Activated gamma-delta T cell treated with Interleukin-2 at 50 U/mL for 16 hours (primary cell): ENCODE measurements around the gene SLC10A6.
"Not testable (repeated sequence)": the region's sequence is repeated elsewhere in the genome, so short reads cannot be mapped to it uniquely, and the experiment has no call there.

Experiments used
- DNase-seq: peaks from one replicate; pipeline ENCODE4 v3.0.0-alpha.2; 2020

SLC10A6 gene

DNA sequence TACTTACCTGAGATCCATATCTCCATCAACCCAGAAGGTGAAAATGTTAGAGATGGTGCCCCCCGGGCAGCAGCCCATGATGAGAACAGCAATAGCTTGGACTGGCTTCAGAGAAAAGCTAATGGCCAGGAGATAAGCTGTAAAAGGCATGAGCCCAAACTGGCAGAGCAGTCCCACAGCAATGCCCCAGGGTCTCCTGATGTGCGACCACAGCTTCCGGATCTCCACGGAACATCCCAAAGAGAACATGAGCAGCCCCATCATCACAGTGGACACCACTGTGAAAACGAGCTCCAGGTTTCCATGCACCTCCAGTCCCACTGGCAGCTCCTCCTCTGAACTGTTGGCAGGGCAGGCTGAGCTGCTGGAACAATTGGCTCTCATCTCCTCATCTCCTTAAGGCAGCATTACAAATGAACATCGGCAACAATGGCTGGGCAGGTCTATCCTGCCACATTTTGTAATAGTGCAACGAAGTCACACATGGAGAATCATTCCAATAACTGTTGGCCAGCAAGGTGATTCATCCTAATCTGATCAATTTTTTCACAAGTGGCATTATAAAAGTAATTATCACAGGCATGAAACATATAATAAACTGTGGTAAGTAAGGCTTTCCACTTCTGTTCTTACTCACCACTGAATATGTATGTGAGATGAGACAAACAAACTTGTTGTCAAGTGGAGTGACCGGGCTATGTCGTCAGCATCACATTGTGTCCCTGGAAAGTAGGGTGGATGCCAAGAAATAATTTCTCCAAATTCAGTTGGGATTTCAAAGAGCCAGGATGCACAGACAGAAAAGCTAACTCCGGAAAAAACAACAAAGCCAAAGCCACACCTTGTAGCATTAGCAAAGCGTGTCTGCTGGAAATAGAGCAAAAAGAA lies at the start of gene SLC10A6:
Gene SLC10A6, minus strand, starts transcription at position 653 of the 888 bp plus-strand sequence. Its CDS starts 269 bp downstream, at position 384.
- no peak for DNase-seq

GRCh38 chr4:86898562-86898961 lies 49.4 kb upstream of the SLC10A6 start:
- no peak for DNase-seq

DNA sequence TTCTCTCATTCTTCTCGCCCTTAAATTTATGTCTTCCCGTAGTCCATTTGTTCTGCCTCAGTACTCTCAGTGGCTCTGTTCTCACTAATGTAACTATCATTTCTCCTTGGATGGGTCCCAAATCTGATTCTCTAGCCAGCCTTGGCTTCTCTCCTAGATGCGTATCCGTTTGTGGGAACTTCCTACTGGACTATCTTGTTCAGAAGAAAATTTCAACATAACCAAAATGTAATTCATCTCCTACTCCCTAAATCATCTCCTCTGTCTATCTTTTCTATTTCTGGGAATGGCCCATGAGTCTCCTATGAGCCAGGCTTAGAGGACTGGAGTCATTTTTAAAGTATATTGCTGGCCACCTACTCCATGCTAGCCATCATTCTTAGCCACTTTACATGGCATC lies 47.4 kb upstream of the SLC10A6 start:
- DNase-seq: no peak

- DNase-seq: no peak
Measured at GRCh38 chr4:86895692-86896488, 46.7 kb upstream of the SLC10A6 start.

DNA sequence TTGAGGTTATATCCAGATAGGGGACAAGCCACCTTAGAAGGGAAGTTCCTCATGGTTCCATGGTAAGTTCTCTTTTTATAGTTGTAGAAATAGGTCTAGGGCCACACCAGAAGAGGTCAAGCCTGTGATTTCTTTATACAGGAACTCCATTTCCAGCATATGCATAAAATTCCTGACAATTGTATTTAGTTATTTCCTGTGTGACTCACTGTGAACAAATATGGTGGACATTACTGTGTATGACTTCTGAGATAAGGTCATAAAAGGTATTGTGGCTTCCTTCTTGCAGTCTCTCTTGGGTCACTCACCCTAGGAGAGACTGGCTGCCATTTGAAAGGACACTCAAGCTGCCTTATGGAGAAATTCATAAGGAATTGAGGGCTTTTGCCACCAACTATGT lies 45.3 kb upstream of the SLC10A6 start:
- DNase-seq: no peak

- no peak for DNase-seq
Measured at GRCh38 chr4:86893136-86893535, 44.0 kb upstream of the SLC10A6 start.

- no peak for DNase-seq
Measured at GRCh38 chr4:86892636-86892960, 43.4 kb upstream of the SLC10A6 start.

DNA sequence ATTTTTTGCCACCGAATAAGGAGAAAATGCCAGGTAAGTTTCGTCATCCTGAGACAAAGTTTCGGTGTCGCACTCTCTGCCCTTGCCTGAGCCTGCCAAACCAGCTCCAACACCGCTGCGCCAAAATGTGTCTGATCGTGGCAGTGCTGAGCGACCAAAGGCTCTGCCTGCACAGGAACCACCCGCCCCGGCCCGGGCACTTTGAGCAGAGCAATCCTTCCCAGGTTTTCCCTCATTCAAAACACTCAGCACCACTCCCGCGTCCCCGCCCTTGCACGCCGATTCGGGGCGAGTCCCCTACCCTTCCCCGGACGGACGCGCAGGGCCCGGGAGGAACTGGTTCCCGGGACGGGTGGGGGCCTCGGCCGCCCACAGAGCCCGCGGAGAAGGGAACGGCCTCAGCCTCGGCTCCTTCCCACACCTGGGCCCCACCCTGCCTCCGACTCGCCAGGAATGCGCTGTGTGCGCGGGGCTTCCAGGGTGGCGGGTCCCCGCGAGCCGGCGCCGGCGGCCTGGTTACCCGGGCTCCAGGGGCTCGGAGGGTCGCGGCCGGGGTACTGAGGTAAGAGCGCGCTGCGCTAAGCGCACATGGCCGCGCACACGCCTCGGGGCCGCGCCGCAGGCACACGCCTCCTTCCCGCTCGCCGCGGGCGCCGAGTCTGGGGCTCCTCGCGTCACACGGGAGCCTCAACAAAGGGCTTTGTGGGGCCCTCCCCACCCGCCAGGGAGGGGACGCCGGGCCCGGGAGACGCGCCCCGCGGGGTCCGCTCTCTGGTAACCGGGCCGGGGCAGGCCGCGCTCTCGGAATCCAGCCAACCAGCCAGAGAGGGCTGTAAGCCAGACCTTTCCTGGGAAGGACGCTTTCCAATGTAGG lies 42.8 kb upstream of the SLC10A6 start, which contains the start of gene C4orf36:
Gene C4orf36, minus strand, starts transcription at position 661 of the 874 bp plus-strand sequence. CDS start 902 bp downstream, outside the sequence.
- no peak for DNase-seq

GRCh38 chr4:86890790-86891189 lies 41.6 kb upstream of the SLC10A6 start:
- DNase-seq: no peak

DNA sequence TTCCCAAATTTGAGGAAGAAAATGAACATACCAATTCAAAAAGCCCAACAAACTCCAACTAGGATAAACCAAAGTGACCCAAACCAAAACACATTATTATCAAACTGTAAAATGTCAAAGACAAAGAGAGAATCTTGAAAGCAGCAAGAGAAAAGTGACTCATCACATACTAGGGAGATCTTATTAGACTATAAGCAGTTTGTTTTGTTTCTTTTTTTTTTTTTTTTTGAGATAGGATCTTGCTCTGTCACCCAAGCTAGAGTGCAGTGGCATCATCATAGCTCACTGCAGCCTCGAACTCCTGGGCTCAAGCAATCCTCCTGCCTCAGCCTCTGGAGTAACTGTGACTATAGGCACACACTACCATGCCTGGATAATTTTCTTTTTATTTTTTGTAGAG lies 30.5 kb upstream of the SLC10A6 start:
- no peak for DNase-seq

DNA sequence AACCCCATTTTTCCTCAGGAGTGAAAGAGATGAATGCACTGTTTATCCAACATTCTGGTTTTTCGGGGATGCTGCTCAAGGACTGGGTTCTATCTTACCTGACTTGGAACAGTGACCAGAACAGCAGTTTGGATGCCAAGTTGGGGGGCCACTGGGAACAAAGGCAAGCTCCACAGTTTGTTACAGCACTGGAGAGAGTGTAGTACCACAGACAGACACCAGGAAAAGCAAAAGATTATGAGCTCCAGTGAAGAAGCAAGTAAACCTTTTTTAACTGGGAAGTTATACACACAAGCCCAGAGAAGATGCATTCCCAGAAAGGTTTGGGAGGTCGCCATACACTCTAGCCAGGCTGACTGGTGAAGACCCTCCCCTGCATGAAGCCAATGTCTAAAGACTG lies 29.5 kb upstream of the SLC10A6 start:
- no peak for DNase-seq

- DNase-seq: no peak
Measured at GRCh38 chr4:86876894-86877685, 27.9 kb upstream of the SLC10A6 start.

DNA sequence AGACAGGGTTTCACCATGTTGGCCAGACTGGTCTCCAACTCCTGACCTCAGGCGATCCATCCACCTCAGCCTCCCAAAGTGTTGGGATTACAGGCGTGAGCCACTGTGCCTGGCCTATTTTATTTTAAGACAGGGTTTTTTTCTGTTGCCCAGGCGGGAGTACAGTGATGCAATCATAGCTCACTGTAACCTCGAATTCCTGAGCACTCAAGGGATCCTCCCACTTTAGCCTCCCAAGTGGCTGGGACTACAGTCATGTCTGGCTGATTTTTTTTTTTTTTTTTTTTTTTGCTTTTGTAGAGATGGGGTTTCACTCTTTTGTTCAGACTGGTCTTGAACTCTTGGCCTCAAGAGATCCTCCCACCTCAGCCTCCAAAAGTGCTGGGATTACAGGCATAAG lies 26.3 kb upstream of the SLC10A6 start:
- DNase-seq: not testable (repeated sequence)

GRCh38 chr4:86872135-86872534 lies 23.0 kb upstream of the SLC10A6 start:
- DNase-seq: no peak

DNA sequence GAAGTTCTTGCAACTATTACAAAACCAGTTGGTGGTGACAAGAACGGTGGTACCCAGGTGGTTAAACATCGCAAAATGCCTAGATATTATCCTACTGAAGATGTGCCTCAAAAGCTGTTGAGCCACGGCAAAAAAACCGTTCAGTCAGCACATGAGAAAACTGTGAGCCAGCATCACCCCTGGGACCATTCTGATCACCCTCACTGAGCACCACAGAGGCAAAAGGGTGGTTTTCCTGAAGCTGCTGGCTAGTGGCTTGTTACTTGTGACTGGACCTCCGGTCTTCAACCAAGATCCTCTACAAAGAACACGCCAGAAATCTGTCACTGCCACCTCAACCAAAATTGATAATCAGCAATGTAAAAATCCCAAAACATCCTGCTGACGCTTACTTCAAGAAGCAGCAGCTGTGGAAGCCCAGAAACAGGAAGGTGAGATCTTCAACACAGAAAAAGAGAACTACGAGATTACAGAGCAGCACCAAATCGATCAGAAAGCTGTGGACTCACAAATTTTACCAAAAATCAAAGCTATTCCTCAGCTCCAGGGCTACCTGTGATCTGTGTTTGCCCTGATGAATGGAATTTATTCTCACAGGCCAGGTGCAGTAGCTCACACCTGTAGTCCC lies 21.4 kb upstream of the SLC10A6 start:
- DNase-seq: no peak

- DNase-seq: no peak
Measured at GRCh38 chr4:86857341-86858052, 8.3 kb upstream of the SLC10A6 start.

DNA sequence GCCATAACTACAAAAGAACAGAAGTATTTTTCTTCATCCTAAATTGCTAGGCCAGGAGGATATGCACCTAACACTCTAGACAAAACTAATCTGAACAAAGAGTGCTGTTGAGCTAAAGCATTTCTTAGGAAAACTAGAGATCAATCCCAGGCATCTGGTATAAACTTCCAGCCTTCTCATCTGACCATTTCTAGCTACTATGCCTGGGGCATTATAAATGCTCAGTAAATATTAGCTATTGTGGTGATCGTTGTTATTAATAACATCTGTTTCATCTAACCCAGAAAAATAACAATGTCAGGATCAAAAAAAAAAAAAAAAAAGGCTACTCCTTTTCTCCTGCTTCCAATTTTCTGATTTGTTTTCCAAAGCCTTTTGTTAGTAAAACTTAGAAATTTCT lies 7.7 kb upstream of the SLC10A6 start:
- no peak for DNase-seq

DNA sequence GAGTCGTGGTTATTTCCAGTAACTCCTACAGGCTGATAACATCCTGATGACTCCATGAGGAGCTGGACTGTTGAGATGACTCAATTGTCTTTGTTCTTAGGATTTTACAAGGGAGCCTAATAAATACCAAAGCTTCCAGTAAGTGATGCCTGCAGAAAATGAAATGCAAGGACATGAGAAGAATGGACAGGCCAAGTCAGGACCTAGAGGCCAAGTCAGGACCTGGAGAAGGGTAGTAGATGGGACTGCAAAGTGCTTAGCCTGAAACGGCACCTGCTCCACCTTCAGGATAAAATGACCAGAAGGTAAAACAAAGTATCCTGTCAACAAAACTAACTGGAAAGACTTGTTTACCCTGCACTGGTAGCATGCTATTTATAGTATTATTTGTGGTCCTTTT lies 6.4 kb upstream of the SLC10A6 start:
- DNase-seq: no peak

DNA sequence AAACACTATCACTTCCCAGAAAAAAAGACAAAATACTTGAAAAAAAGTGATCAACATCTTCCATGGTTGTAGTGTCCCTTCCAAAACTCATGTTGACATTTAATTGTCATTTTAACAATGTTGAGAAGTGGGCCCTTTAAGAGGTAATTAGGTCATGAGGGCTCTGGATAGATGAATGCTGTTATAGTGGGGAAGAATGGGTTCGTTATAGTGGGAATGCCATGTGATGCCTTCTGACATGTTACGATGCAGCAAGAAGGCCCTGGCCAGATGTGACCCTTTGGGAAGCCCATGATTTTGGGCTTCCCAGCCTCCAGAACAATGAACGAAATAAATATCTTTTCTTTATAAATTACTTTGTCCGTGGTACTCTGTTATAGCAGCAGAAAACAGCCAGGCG lies 4.0 kb upstream of the SLC10A6 start:
- DNase-seq: no peak

DNA sequence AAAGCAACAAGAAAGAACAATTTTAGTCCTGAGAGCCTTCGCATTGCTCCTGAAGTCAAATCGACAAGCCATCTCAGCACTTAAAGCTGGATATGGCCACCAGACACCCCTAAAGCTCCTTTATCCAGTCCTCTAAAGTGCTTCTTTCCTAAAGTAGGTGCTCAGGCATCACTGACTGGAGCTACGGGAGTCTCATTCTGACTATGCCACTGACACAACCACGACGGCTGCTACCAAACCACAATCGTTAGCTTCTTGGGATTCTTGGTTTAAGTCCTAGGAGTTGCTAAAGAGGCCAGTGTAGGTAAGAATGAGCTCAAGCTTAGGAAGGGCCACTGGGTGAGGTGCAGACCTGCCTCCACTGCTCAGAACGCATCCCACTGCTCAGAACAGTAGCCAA lies 1.0 kb downstream of the SLC10A6 start:
- DNase-seq: no peak

GRCh38 chr4:86847571-86847970 lies 1.6 kb downstream of the SLC10A6 start:
- DNase-seq: no peak
